ENCODE results near the gene PACSIN2. TPM values are rescaled to one million over a fixed set of nuclear protein-coding genes. Genes with fewer than 3 reads are reported as not detected.

Gene PACSIN2
- total RNA-seq, 1 experiment from 2014 or later, result 60.2 TPM

- ATAC-seq (no peak), DNase-seq (ENCODE audit: low read depth, low spot score) (no peak)
- intact Hi-C loops (cut with micrococcal nuclease; ENCODE audit: unreplicated experiment) (no loop called here), in situ Hi-C loops (cut with HindIII; ENCODE audit: low pct_unique_long_range_greater_than_20kb, low sequenced_read_pairs) (no loop called here)
- no peaks in the 10 kb centered on the region for H3K27me3 ChIP-seq (ENCODE audit: control insufficient read depth, insufficient read depth, low read length)
- no peak overlapping the region for H3K27ac ChIP-seq (ENCODE audit: low read length)
- TF ChIP-seq SIN3A (IDR thresholded peaks at IDR 0.05; ENCODE audit: borderline replicate concordance, insufficient read depth, low read depth, low read length), result no peak
- TF ChIP-seq TCF7L2 (IDR thresholded peaks at IDR 0.05; ENCODE audit: low read depth, low read length), result no peak
- TF ChIP-seq, protein P1, sequence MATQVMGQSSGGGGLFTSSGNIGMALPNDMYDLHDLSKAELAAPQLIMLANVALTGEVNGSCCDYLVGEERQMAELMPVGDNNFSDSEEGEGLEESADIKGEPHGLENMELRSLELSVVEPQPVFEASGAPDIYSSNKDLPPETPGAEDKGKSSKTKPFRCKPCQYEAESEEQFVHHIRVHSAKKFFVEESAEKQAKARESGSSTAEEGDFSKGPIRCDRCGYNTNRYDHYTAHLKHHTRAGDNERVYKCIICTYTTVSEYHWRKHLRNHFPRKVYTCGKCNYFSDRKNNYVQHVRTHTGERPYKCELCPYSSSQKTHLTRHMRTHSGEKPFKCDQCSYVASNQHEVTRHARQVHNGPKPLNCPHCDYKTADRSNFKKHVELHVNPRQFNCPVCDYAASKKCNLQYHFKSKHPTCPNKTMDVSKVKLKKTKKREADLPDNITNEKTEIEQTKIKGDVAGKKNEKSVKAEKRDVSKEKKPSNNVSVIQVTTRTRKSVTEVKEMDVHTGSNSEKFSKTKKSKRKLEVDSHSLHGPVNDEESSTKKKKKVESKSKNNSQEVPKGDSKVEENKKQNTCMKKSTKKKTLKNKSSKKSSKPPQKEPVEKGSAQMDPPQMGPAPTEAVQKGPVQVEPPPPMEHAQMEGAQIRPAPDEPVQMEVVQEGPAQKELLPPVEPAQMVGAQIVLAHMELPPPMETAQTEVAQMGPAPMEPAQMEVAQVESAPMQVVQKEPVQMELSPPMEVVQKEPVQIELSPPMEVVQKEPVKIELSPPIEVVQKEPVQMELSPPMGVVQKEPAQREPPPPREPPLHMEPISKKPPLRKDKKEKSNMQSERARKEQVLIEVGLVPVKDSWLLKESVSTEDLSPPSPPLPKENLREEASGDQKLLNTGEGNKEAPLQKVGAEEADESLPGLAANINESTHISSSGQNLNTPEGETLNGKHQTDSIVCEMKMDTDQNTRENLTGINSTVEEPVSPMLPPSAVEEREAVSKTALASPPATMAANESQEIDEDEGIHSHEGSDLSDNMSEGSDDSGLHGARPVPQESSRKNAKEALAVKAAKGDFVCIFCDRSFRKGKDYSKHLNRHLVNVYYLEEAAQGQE (IDR thresholded peaks at IDR 0.05; ENCODE audit: insufficient read depth in 1 of 2, low read depth in 2 of 2, low read length in 1 of 2), result no peak
- no peak for TF ChIP-seq CTCF (IDR thresholded peaks at IDR 0.05)
- TF ChIP-seq POLR2AphosphoS5 (IDR thresholded peaks at IDR 0.05; ENCODE audit: low read depth, low read length), result no peak
- H3K4me3 ChIP-seq (ENCODE audit: low read depth in 2 of 2, low read length in 2 of 2), result no peak overlapping the region
- POLR2A ChIA-PET, result no interaction called here
- no peaks in the 10 kb centered on the region for H3K4me1 ChIP-seq (ENCODE audit: control insufficient read depth, insufficient read depth, low read length)
- H3K36me3 ChIP-seq (ENCODE audit: control insufficient read depth, insufficient read depth, low read length), result no peaks in the 10 kb centered on the region
- H3K9me3 ChIP-seq (ENCODE audit: control insufficient read depth, insufficient read depth, low read depth, low read length), result no peaks in the 10 kb centered on the region
- BruUV-seq (replicated peaks), result no TSS peak
- CTCF ChIA-PET, result no interaction called here
Observed at GRCh38 chr22:42892571-42893316, 122.2 kb downstream of the PACSIN2 start.

DNA sequence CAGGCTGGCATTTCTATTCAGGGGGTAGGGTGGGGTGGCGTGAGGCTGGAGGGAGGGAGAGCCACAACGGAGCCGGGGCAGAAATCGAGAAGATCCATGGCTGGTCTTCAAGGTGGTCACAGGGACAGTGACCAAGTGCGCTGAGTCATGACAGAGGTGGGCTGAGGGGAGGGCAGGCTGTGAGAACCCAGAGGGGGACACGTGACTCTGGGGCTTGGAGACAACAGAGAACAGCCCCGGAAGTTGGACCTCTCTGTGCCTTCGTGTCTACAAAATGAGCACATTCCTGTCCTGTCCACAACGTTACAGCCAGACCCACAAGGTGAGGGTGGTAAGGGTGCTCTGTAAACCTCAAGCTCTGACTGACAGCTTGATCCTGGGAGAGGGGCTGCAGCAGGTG is 122.8 kb downstream of the PACSIN2 start:
- CTCF ChIA-PET, result no interaction called here
- in situ Hi-C loops (cut with HindIII; ENCODE audit: low pct_unique_long_range_greater_than_20kb, low sequenced_read_pairs), result no loop called here
- Histone ChIP-seq H3K9me3 (ENCODE audit: control insufficient read depth, insufficient read depth, low read depth, low read length) (no peaks in the 10 kb centered on the region), H3K4me1 (ENCODE audit: control insufficient read depth, insufficient read depth, low read length) (no peaks in the 10 kb centered on the region), H3K27me3 (ENCODE audit: control insufficient read depth, insufficient read depth, low read length) (no peaks in the 10 kb centered on the region), H3K4me3 (ENCODE audit: low read depth in 2 of 2, low read length in 2 of 2) (no peak overlapping the region), H3K36me3 (ENCODE audit: control insufficient read depth, insufficient read depth, low read length) (no peaks in the 10 kb centered on the region), H3K27ac (ENCODE audit: low read length) (no peak overlapping the region)
- no peak for DNase-seq (ENCODE audit: low read depth, low spot score)
- TF ChIP-seq, protein P1 (IDR thresholded peaks at IDR 0.05; ENCODE audit: insufficient read depth in 1 of 2, low read depth in 2 of 2, low read length in 1 of 2), result no peak
- TF ChIP-seq CTCF (IDR thresholded peaks at IDR 0.05) (no peak), POLR2AphosphoS5 (IDR thresholded peaks at IDR 0.05; ENCODE audit: low read depth, low read length) (no peak), SIN3A (IDR thresholded peaks at IDR 0.05; ENCODE audit: borderline replicate concordance, insufficient read depth, low read depth, low read length) (no peak), TCF7L2 (IDR thresholded peaks at IDR 0.05; ENCODE audit: low read depth, low read length) (no peak)
- BruUV-seq (replicated peaks), result no TSS peak
- ATAC-seq, result no peak
- POLR2A ChIA-PET, result no interaction called here
- intact Hi-C loops (cut with micrococcal nuclease; ENCODE audit: unreplicated experiment), result no loop called here
